ENCODE measurements around the gene ZNF138. TPM values are rescaled to one million over a fixed set of nuclear protein-coding genes. Genes with fewer than 3 reads are reported as not detected.

Gene ZNF138
- total and polyA plus RNA-seq, 2 of the 8 experiments (the other 6 are each of a cell fraction or from before 2014, with no cell fraction given): 7.5 to 22.6 TPM

DNA sequence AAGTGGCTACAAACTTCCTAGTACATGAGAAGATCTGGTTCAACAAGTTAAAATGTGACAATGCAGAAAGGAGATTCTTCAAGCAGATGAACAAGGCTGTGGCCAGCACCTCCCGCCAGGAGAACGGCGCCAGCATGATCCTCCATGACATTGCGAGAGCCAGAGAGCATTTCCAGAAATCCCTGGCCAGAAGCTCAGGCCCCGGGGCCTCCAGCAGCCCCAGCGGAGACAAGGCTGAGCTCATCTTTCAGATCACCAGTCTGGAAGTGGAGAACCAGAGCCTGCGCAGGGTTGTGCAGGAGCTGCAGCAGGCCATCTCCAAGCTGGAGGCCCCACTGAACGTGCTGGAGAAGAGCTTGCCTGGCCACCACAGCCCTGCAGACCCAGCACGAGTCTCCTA lies 68.8 kb downstream of the ZNF138 start:
- H4K91ac ChIP-seq (replicated peaks; ENCODE audit: insufficient read length, low read length): no peak overlapping the region
- CTCF ChIA-PET (ENCODE audit: partially characterized antibody): no interaction called here
- 92% methylated on average over 9 of the region's 9 CpGs; no CpG with 5 or more reads in 1 of the 2 experiments for WGBS, 2 experiments (ENCODE audit: extremely low coverage in 1 of 2, insufficient coverage in 1 of 2, insufficient read length in 1 of 2, insufficient replicate concordance in 2 of 2, low coverage in 1 of 2, low lambda C conversion rate in 2 of 2, missing lambda C conversion rate in 1 of 2)

More for the DNA sequence above, 68.8 kb downstream of the ZNF138 start:
- Histone ChIP-seq H3K79me1 (ENCODE audit: low read depth, low read length) (no peaks in the 10 kb centered on the region), H4K8ac (ENCODE audit: extremely low read depth, insufficient read depth, low read length) (no peak overlapping the region), H4K20me1 (replicated peaks in 1 of 2; ENCODE audit: control insufficient read depth in 1 of 2, insufficient read depth in 2 of 2, low read length in 2 of 2) (no peaks in the 10 kb centered on the region), H2AK5ac (ENCODE audit: low read depth, low read length) (no peak overlapping the region), H3K9me3 (ENCODE audit: insufficient read depth in 2 of 2, low read depth in 1 of 2, low read length in 1 of 2) (peaks cover 19 to 27% of the 10 kb centered on the region in 2 experiments; a peak in 3 of 4 replicates), H3K14ac (ENCODE audit: insufficient read length) (no peak overlapping the region), H3K18ac (ENCODE audit: extremely low read depth, low read length) (no peak overlapping the region), H2BK15ac (ENCODE audit: low read length) (no peak overlapping the region), H3K27me3 (replicated peaks in 1 of 4; ENCODE audit: control insufficient read depth in 3 of 4, extremely low read depth in 1 of 4, insufficient read depth in 3 of 4, low read length in 3 of 4) (no peaks in the 10 kb centered on the region), H3K9ac (replicated peaks in 1 of 4; ENCODE audit: extremely low read depth in 1 of 4, low read depth in 3 of 4, low read length in 3 of 4) (no peak overlapping the region), H3K27ac (ENCODE audit: low read depth, low read length) (no peak overlapping the region), H2BK5ac (ENCODE audit: low read depth, low read length) (no peak overlapping the region), H4K5ac (ENCODE audit: insufficient read length, low read depth, low read length) (no peak overlapping the region), H2BK20ac (ENCODE audit: low read length) (no peak overlapping the region), H2BK120ac (replicated peaks; ENCODE audit: low read depth, low read length) (no peak overlapping the region), H3K4me1 (replicated peaks in 1 of 4; ENCODE audit: control insufficient read depth in 3 of 4, insufficient read depth in 4 of 4, low read length in 3 of 4) (no peaks in the 10 kb centered on the region), H3K23ac (ENCODE audit: insufficient read length) (no peak overlapping the region), H3K4me2 (ENCODE audit: insufficient read depth in 1 of 2, low read depth in 2 of 2, low read length in 2 of 2) (no peak overlapping the region), H3K23me2 (ENCODE audit: low read depth, low read length) (no peaks in the 10 kb centered on the region), H3K79me2 (ENCODE audit: control insufficient read depth in 1 of 2, insufficient read depth in 2 of 2, low read length in 2 of 2) (no peaks in the 10 kb centered on the region), H3K4ac (replicated peaks; ENCODE audit: insufficient read length, low read depth, low read length) (no peak overlapping the region), H2BK12ac (ENCODE audit: low read depth, low read length) (no peak overlapping the region), H2AFZ (ENCODE audit: low read length) (no peak overlapping the region), H3K36me3 (ENCODE audit: control insufficient read depth in 2 of 4, insufficient read depth in 4 of 4, low read length in 3 of 4) (no peaks in the 10 kb centered on the region), H3K56ac (replicated peaks; ENCODE audit: insufficient read length, low read depth, low read length) (no peak overlapping the region), H3K4me3 (ENCODE audit: extremely low read depth in 1 of 4, insufficient read depth in 2 of 4, low read depth in 3 of 4, low read length in 4 of 4) (no peak overlapping the region)
- DNase-seq (ENCODE audit: low read depth in 1 of 2, low spot score in 2 of 2) (no peak), FAIRE-seq (no peak)
- TF ChIP-seq GABPA (IDR thresholded peaks at IDR 0.05; ENCODE audit: borderline replicate concordance, insufficient read depth, low read length) (no peak), ASH2L (IDR thresholded peaks at IDR 0.05; ENCODE audit: low read length) (no peak), KDM4A (IDR thresholded peaks at IDR 0.05; ENCODE audit: low read depth, low read length, severe bottlenecking) (no peak), JUN (IDR thresholded peaks at IDR 0.05; ENCODE audit: low read depth, low read length) (no peak), YY1 (IDR thresholded peaks at IDR 0.05; ENCODE audit: low read depth, low read length) (no peak), EP300 (IDR thresholded peaks at IDR 0.05; ENCODE audit: borderline replicate concordance in 1 of 2, low read depth in 2 of 2, low read length in 2 of 2) (no peak)
- POLR2A ChIA-PET (ENCODE audit: partially characterized antibody): no interaction called here
